NCI-H82 treated with DMSO at 0.1 percent for 48 hours (cell line): ENCODE data around the gene OR1J1.

ENCODE experiments used
- DNase-seq: peaks from one replicate; lab custom pipeline; 2025; ENCODE audit not compliant: unreplicated experiment; lab: John Stamatoyannopoulos, UW

OR1J1 gene

GRCh38 chr9:122446819-122447484, 30.8 kb downstream of the OR1J1 start:
- DNase-seq: no peak

GRCh38 chr9:122445155-122445749, 32.5 kb downstream of the OR1J1 start:
- no peak for DNase-seq

GRCh38 chr9:122444041-122444733, 33.5 kb downstream of the OR1J1 start:
- DNase-seq: no peak

DNA sequence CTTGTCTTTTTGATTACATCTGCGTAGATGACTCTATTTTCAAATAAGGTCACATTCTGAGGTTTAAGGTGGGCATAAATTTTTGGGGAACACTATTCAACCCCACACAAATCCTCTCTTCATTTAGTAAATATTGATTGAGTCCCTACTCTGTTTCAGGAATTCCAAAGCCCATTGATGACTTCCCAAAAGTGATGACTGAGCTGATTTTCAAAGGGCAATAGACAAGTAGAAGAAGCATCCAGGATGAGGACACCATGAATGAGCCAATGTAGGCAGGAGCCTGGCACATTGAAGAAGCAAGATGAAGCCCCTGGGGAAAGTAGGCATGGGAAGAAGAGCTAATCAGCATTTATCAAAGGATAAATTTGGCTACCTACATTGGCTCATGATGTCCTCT, 35.2 kb downstream of the OR1J1 start:
- DNase-seq: no peak
